DMS53 (cell line): ENCODE measurements around the gene GTPBP2.
A peak's percentile ranks its signal among the peaks of the same experiment; 100 is the strongest.
"Not testable (repeated sequence)": the region's sequence is repeated elsewhere in the genome, so short reads cannot be mapped to it uniquely, and the experiment has no call there.

Source experiments
- DNase-seq: peaks from one replicate; lab custom pipeline; 2025; lab: John Stamatoyannopoulos, UW

The GTPBP2 gene

DNA sequence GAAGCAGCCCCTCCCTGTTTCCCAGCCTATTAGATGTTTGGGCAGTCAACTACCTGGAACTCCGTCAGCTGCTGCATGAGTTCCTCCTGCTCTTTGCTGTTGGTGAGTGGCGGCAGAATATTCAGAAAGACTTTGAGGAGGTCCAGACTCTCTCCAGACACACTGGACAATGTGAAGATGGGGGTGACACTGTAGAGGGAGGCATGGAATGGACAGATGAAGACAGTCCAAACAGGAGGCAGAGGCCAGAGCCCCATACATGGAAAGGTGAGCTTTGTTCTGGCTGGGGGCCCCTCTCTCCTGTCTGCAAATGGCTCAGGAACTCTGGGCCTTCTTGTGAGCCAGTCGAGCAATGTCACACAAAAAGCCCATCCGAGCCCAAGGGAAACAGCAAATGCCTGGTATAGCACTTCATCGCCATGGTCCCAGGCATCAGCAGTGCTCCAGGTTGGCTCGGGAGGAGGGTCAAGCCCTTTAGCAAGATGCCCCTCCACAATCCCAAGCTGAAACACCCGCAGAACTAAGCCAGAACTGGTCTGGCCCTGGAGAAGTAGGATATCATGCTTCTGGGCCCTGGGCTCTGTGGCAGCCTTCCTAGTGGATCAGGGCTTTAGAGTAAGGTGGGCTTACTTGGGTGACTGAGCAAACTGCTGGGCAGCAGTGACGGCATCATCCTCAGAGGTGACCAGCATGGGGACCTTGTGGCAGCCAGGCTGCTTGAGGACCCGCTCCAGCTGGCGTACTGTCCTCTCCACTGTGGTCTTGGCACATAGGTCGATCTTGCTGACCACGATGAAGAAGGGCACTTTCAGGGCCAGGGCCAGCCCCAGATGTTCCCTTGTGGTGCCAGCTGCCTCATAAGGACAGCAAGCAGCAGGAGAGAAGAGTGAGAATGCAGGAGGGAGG is 4.9 kb downstream of the GTPBP2 start:
- DNase-seq: no peak

DNA sequence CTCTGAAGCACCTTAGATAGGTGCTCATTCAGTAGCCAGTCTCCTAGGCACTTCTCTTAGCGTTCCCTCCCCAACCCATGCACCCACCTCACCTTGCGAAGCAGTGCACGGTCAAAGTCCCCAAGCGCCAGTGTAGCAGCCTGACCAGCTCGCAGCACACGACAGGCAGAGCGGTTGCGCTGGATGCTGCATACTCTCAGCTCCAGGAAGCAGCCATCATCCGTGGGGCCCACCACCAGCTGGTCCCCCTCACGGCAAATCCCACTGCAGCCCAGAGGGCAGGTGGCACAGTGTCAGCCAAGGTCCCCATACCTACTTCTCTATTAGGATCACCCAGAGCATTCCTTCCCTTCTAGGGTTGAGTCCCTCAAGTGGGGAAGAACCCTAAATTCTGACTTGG is 6.5 kb downstream of the GTPBP2 start:
- DNase-seq: no peak

DNA sequence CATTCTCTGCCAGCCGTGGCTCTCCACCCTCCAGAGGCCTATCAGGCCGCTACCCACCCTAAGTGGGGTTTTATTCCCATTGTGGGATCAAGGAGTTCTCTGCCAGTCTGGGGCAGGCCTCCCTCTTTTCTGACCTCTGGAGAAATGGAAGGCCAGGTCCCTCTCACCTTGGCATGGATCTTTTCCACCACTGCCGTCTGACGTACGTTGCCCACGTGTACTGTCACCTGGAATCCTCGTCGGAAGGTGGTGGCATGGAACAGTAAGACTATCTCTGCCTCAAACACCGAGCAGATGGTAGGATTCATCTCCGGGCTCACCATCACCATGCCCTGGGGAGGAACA is 7.3 kb downstream of the GTPBP2 start:
- DNase-seq: no peak

DNA sequence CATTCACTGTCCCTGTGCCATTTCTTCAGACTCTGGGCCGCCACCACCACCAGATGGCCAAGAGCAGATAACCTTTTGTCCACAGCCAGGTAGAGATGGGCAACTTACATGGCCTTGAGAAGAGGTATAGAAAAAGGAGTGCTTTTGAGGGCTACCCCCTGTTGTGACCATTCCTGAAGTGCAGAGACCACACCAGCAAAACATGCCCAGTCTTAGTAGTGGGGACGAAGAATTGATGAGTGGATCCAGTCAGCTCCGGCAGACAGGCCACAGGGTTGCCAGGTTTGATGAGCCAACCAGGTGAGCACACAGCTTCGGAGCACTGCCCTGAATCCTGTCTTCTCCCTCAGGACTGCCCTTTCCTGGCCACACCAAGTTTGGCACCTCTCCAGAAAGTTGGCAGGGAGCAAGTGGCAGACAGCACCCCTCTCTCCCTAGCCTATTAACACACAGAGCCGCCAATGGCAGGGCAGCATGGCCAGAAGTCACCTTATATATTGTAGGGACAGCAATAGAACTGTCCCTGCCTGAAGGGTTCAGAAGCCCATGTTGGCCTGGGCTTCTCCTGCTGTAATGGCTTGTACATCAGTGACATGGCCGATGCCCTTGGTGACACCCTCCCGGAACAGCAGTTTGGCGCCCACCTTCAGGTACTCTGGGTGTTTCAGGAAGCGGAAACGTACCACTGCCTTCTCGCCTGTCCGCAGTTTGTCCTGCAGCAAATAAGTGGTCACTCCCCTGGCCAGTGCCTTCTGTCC is 7.8 kb downstream of the GTPBP2 start:
- DNase-seq: no peak

DNA sequence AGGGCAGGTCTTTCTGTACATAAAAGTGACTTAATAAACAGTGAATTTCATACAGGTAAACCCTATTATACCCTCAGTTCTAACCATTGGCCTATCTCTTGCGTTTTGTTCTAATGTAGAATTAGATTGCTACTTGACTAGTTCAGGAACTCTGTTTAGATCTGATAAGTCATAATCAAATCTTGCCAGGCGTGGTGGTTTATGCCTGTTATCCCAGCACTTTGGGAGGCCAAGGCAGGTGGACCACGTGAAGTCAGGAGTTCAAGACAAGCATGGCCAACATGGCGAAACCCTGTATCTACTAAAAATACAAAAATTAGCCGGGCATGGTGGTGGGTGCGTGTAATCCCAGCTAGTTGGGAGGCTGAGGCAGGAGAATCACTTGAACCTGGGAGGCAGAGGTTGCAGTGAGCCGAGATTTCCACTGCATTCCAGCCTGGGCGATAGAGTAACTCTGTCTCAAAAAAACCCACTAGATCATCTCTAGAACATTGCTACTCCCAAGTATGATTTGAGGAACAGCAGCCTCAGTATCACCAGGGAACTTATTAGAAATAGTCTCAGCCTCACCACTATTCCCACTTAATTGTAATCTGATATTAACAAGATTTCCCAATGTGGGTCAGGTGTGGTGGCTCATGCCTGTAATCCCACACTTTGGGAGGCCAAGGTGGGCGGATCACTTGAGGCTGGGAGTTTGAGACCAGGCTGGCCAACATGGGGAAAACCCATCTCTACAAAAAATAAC is 12.2 kb downstream of the GTPBP2 start:
- no peak for DNase-seq

DNA sequence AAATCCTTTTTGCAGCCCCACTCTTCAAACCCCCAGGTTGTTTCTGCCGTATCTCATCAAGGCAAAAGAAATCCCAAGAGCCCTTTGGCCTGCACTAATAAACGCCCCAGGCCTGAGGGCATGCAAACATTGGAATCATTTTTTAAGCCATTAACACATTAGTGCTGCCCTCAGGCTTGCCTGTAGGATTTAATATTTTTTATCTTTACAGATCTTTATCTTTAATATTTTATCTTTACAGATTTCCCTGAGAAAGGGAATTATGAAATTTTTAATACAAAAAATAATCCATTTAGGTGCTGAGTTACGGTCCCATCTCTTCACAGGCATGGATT is 14.7 kb downstream of the GTPBP2 start:
- no peak for DNase-seq

DNA sequence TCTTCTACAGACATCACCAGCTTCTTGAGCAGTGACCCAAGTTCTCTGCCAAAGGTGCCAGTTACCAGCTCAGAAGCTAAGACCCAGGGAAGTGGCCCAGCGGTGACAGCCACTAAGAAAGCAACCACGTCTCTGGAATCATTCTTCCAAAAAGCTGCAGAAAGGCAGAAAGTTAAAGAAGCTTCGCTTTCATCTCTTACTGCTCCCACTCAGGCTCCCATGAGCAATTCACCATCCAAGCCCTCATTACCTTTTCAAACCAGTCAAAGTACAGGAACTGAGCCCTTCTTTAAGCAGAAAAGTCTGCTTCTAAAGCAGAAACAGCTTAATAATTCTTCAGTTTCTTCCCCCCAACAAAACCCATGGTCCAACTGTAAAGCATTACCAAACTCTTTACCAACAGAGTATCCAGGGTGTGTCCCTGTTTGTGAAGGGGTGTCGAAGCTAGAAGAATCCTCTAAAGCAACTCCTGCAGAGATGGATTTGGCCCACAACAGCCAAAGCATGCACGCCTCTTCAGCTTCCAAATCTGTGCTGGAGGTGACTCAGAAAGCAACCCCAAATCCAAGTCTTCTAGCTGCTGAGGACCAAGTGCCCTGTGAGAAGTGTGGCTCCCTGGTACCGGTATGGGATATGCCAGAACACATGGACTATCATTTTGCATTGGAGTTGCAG is 15.2 kb downstream of the GTPBP2 start:
- DNase-seq: no peak

DNA sequence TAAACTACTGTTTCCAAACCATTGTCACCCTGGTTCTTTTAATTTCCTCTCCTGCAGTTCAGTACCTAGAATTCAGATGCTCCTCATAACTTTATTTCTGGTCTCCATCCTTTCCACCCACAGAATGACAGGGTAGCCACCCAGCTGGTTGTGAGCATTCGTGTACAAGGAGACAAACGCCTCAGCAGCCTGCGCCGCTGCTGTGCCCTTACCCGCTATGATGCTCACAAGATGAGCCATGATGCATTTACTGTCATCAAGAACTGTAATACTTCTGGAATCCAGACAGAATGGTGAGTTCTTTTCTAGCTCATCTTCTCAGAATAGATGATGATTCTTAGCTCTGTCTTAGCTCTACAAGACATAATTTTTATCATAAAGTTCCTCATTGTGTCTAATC is 18.6 kb downstream of the GTPBP2 start:
- DNase-seq: no peak

DNA sequence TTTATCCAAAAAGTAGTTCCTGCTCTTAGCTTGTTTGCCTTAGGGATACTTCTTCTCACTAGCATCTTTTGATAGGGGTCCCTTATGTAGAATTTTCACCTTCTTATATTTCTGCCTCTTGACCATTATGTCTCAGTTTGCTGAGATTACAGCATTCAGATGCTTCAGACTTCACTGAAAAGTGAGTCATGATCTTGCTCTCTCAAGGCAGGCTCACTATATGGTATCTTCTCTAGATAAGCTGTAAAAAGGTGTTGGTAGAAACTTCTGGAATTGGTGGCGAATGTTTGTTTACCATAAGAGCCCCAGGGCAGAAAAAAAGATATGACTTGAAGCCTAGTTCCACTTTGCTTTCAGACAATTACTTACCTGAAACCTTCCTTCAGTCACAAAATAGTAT is 19.7 kb downstream of the GTPBP2 start:
- no peak for DNase-seq

DNA sequence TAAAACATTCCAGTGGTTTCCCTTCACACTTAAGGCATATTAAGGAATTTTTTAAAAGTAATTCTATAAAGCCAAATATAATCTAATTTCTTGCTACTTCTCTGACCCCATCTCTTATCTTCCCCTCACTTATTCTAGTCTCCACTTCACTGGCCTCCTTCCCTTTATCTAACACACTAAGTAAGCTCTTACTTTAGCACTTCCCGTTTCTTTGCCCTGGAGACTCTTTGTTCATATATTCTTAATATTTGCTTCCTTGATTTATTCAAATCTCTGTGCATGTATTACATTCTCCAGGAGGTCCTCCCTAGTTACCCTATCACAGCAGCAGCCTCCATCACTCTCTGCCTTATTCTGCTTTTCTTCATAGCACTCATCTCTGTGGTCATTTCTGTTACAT is 20.3 kb downstream of the GTPBP2 start:
- no peak for DNase-seq

DNA sequence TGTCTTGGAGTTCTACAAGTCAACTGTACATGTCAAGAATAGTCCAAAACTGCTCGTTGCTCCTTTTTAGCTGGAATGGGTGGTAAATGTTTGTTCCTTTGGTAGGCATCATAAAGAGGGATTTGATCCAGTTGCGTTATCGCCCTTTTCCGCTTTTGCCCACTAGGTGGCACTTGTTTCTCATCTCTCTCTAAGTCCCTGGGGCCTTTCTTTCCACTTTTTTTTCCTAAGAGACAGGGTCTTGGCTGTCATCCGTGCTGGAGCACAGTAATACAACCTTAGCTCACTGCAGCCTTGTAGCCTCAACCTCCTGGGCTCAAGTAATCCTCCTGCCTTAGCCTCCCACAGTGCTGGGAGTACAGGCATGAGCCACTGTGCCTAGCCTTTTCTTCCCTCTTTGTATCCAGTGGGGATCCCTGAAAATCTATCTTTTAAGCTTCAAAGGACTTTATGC is 20.7 kb downstream of the GTPBP2 start:
- DNase-seq: peak; percentile 87

DNA sequence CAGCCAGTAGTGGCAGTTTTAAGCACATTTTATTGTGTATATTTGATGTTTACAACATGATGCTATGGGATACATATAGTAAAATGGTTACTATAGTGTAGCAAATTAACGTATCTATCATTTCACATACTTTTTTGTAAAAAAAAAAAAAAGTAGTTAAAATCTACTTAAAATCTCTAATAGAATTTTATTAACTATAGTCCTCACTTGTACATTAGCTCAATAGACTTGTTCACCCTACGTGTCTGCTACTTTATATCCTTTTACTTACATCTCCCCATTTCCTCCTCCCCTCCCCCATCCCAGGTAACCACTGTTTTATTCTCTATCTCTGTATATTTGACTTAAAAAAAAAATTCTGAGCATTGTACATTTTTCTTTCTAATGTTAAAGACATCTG is 23.0 kb downstream of the GTPBP2 start:
- DNase-seq: no peak

DNA sequence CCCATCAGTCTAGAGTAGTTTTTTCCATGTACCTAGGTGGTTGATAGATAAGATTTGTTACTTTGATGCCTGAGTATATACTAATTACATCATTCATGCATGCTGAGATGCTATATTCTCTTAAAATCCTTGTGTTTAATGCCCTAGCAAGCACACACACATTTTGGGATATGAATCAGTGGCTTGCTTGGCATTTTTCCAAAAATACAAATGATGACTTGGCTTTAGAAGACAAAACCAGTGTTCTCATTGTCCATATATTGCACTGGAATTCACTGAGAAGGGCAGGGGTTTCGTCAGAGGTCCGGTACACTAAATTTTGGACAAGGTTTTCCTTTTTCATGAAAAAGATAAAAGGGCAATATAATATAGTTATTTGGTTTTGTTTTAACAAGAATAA is 24.9 kb downstream of the GTPBP2 start:
- no peak for DNase-seq

DNA sequence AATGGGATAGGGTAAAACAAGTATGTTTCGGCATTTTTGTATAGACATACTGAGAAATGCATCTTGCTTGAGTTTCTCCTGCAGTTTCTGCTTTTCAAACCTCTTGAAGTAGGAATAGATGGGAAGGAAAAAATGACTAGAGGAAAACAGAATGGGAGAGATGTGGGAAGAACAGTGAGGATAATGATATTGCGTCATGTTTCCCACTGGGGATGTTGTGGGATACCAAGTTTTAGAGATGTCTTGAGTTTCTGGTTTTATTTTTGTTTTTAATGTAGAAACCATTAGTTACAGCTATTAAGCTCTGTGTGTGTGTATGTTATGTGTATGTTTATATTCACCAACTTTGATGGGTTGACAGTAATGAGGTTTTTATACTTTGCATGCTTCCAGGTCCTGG is 28.5 kb downstream of the GTPBP2 start:
- no peak for DNase-seq

DNA sequence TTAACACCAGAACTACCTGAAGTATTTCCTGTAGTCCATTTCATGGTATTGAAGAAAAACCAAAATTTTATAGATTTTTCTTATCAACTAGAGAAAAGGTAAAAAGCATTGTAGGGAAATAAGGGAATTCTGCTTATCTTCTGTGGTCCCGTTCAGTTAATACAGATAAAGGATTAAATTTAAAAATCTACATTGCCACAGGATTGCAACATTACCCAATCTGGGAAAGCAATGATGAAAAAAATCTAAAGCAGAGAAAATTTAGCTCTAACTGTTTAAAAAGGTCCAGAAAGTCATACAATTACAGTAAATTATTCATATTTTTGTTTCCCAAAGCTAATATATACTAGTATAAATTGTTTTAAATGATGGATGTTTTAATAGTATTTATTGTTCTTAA is 35.1 kb downstream of the GTPBP2 start:
- DNase-seq: no peak

DNA sequence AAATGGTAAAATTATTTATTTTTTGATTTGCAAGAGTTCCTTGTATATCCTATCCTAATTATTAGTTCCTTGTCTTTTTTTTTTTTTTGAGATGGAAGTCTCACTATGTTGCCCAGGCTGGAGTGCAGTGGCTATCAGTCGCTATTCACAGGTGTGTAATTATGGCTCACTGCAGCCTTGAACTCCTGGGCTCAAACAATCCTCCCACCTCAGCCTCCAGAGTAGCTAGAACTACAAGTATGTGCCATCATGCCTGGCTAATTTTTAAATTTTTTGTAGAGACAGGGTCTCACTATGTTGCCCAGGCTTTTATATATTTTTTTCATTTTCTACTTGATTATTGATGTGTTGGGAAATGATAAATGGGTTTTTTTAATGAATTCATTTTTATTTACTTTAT is 39.5 kb downstream of the GTPBP2 start:
- DNase-seq: not testable (repeated sequence)

DNA sequence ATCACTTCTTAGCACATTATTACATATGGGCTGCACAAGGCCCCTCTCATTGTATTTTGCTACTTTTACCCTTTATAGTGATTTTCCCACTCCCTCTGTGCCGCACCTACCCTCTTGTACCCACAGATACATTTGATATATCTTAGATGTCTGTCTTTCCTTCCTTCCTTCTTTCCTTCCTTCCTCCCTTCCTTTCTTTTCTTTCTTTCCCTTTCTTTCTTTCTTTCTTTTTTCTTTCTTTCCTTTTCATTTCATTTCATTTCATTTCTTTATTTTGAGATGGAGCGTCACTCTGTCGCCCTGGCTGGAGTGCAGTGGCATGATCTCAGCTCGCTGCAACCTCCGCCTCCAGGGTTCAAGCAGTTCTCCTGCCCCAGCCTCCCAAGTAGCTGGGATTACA is 40.9 kb downstream of the GTPBP2 start:
- DNase-seq: no peak

DNA sequence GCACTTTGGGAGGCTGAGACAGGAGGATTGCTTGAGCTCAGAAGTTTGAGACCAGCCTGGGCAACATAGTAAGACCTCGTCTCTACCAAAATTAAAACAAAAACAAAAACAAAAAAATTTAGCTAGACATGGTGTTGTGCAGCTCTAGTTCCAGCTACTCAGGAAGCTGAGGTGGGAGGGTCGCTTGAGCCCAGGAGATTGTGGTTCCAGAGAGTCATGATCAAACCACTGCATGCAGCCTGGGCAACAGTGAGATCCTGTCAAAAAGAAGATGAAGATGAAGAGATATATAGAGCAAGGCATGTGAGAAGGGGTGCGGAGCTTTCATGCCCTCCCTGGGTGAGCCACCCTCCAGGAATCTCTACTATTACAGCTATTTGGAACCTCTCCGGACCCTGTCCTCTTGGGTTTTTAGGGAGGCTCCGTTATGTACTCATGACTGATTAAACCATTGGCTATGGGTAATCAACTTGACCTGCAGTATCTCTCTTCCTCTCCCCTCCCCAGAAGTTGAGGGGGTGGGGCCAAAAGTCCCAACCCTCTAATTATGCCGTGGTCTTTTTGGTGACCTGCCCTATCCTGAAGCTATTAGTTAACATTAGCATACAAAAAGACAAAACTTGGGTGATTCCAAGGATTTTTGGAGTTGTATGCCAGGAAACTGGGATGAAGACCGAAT is 44.0 kb downstream of the GTPBP2 start:
- DNase-seq: no peak

DNA sequence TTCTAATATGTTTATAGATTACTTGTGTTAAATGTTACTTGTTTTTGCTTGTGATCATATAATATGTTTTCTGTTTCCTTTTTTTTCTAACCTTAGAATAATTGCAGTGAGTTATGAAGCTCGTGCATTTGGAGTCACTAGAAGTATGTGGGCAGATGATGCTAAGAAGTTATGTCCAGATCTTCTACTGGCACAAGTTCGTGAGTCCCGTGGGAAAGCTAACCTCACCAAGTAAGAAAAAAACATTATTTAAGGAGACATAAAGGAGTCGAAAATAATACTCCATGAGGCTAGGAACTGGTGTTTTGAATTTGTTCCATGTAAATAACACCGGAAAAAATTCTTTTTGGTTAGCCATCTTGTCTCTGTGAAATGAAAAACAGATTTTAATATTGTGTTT is 46.2 kb downstream of the GTPBP2 start:
- DNase-seq: no peak

DNA sequence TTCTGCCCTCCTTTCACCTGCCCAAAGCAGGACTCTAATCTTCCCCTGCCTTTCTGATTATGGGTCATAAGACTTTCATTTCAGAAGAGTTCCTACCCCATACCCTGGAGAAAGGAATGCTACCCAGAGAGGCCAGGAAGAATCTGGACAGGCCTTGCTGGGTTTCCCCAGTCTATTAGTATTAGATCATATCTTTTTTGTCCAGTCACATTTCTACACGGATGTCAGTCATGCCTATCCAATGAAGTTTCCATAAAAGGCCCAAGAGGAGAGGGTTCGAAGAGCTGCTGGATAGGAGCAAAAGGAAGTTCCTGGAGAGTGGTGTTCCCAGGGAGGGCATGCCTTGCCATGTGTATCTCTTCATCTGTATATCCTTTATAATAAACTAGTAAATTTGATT is 49.9 kb downstream of the GTPBP2 start:
- DNase-seq: no peak

DNA sequence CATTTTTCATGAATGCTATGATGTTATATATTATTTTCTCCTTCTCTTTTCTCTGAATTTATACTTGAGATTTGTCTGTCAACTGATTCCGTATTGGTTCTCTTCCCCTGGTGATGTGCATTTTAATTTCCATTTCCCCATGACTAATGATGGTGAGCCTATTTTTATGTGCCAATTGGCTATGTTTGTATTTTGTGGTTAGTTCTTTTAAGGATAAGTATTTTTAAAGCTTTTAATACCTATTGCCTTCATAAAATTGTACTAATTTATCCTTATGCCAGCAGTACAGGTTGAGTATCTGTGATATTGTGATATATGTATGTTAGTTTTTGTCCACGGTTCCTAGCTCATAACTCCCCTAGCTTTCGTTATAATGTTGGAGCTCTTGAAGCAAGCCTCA is 50.3 kb downstream of the GTPBP2 start:
- DNase-seq: no peak
